Mucosa of descending colon (tissue), 3 donors: ENCODE measurements around the gene ALOXE3. TPM values are rescaled to one million over a fixed set of nuclear protein-coding genes. Genes with fewer than 3 reads are reported as not detected.

ENCODE experiments used
- ATAC-seq: fragments of 200-7000 bp; cut with Tn5 transposase; one replicate; pipeline ENCODE4 v1.9.1; 2020; ENCODE audit warnings: mild to moderate bottlenecking, moderate library complexity
- DNase-seq, 3 donors: peaks; one replicate each; pipeline ENCODE4 v3.0.0-alpha.2; 2020
- H3K36me3 ChIP-seq: fragments of 200-600 bp; one replicate; pipeline ENCODE4 v1.8.0; 2021; ENCODE audit warnings: low read depth, mild to moderate bottlenecking
- H3K4me1 ChIP-seq: fragments of 200-600 bp; one replicate; pipeline ENCODE4 v1.8.0; 2021; ENCODE audit warnings: low read depth, mild to moderate bottlenecking
- H3K4me3 ChIP-seq: fragments of 200-600 bp; one replicate; pipeline ENCODE4 v1.8.0; 2021; ENCODE audit warnings: mild to moderate bottlenecking
- H3K9me3 ChIP-seq: fragments of 200-600 bp; one replicate; pipeline ENCODE4 v1.8.0; 2021; ENCODE audit warnings: mild to moderate bottlenecking
- intact Hi-C, 2 donors: fragments of 100-400 bp; cut with DNase I in 1 of 2; cut with micrococcal nuclease in 1 of 2; formaldehyde crosslinking; loops; one replicate each; pipeline versions ENCODE4 v1.11.0 to v1.11.1; 2022; cut with DNase I, micrococcal nuclease
- total RNA-seq, 3 donors: library from RNA; stranded (reverse); fragmentation: NEBNext Ultra II Directional in 2 of 3; extraction: Animal tissue kit (Norgen Biotek cat#: 25700) in 2 of 3; gene quantifications; one replicate each; pipeline versions ENCODE4 v1.2.1 to v1.2.4, GENCODE V29; 2021 to 2023
- TF ChIP-seq, protein P1 (sequence below): fragments of 200-600 bp; IDR thresholded peaks from one replicate; pipeline ENCODE4 v1.8.0; 2022; ENCODE audit warnings: antibody characterized with exemption, mild to moderate bottlenecking
- donor health status: DM: no; HTN: no; CAD: no; lungs with moderate emphysema.
- donor health status: DM: no; HTN: no; CAD: no.
- donor health status: DM: no; HTN: yes; CAD: no.

The ALOXE3 gene
- total RNA-seq, 3 donors from 2014 or later = not detected

DNA sequence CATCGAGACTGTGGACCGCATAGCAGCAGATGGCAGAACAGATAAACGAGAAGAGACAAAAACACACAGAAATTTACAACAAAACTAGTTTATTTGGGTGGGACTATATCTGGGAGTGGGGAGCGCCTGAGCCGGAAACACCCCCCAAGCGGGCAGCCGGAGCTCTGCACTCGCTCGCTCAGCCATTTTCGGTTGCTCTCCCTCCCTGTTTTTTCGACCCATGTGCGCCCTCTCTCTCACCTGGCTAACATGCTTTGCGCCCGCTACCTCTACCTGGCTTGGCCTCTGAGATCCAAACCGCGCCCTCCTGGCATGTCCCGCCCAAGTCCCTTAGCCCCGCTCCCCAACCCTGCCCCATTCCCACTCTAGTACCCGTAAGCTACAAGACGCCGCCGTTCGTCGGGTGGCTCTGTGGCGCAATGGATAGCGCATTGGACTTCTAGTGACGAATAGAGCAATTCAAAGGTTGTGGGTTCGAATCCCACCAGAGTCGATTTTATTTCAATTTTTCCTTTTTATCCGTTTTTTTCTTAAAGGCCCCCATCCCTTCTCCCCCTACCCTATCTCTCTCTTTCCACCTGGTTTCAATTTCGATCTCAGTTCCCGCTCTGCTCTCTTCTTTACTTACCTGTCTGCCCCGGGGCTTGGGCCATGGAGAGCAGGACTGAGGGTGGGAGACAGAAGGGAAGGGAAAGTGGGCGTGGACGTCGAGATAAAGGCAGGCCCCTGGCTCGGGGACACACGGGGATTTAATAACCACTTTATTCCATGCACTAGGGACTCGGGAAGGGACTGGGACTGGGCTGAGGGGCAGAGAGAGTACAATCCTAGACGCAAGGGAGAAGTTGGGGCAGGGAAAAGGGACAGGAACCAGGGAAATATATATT is 2.4 kb upstream of the ALOXE3 start:
- peak; percentile 64 to 84 (median 80) for DNase-seq
- no peak overlapping the region for H3K4me3 ChIP-seq
- peak; percentile 17 for ATAC-seq
- intact Hi-C loops = no loop called here
- peaks cover 66% of the 10 kb centered on the region for H3K4me1 ChIP-seq
- TF ChIP-seq, protein P1, sequence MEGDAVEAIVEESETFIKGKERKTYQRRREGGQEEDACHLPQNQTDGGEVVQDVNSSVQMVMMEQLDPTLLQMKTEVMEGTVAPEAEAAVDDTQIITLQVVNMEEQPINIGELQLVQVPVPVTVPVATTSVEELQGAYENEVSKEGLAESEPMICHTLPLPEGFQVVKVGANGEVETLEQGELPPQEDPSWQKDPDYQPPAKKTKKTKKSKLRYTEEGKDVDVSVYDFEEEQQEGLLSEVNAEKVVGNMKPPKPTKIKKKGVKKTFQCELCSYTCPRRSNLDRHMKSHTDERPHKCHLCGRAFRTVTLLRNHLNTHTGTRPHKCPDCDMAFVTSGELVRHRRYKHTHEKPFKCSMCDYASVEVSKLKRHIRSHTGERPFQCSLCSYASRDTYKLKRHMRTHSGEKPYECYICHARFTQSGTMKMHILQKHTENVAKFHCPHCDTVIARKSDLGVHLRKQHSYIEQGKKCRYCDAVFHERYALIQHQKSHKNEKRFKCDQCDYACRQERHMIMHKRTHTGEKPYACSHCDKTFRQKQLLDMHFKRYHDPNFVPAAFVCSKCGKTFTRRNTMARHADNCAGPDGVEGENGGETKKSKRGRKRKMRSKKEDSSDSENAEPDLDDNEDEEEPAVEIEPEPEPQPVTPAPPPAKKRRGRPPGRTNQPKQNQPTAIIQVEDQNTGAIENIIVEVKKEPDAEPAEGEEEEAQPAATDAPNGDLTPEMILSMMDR = no peak
- H3K9me3 ChIP-seq = no peaks in the 10 kb centered on the region
- no peaks in the 10 kb centered on the region for H3K36me3 ChIP-seq

DNA sequence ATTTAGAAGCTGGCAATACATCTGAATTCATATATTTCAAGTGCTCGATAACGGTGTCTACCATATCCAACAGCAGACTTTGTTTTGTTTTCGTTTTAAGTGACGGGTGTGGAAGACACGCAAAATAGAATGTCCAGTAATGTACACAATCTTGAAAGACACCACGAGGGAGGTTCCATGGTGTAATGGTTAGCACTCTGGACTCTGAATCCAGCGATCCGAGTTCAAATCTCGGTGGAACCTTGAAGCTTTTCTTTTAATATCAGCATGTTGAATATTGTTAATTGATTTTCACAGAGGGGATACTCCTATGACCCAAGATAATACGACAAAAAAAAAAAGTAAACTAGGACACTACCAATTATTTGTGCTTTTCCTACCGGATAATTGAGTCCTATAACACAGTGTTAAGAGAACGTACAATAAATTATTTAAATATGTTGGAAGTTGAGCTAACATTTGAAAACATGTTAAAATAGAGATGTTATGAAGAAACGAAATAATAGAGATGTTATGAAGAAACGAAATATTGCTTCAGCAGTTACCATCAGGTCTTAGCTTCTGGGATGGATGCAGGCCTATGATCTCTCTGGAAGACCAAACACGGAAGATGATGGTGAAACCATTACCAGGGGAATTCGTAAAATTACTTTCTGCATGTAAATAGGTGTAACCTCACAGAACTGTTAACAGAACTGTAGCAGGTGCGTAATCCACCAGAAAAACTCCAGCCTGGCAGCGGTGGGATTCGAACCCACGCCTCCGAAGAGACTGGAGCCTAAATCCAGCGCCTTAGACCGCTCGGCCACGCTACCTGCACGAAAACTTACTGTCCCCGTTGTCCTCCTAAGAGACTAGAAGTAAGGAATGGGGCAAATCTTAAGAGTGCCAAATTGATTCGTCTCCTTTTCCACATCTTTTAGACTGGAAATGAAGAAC is 1.5 kb upstream of the ALOXE3 start:
- Histone ChIP-seq H3K4me1 (peaks cover 57% of the 10 kb centered on the region), H3K9me3 (no peaks in the 10 kb centered on the region), H3K4me3 (no peak overlapping the region), H3K36me3 (no peaks in the 10 kb centered on the region)
- ATAC-seq (peak; percentile 46), DNase-seq (peak; percentile 83 to 87 (median 85))
- intact Hi-C loops = no loop called here
- TF ChIP-seq, protein P1 = no peak

GRCh38 chr17:8118769-8119580 is 661 bp upstream of the ALOXE3 start:
- ATAC-seq (peak; percentile 78), DNase-seq (peak; percentile 90 to 94 (median 91))
- TF ChIP-seq, protein P1 = peak; percentile 78
- H3K9me3 ChIP-seq = no peaks in the 10 kb centered on the region
- H3K4me1 ChIP-seq = peaks cover 48% of the 10 kb centered on the region
- intact Hi-C loops = no loop called here
- no peaks in the 10 kb centered on the region for H3K36me3 ChIP-seq
- H3K4me3 ChIP-seq = no peak overlapping the region

- TF ChIP-seq, protein P1 = no peak
- no peak overlapping the region for H3K4me3 ChIP-seq
- DNase-seq (no peak), ATAC-seq (no peak)
- H3K9me3 ChIP-seq = no peaks in the 10 kb centered on the region
- intact Hi-C loops = no loop called here
- peaks cover 33% of the 10 kb centered on the region for H3K4me1 ChIP-seq
- H3K36me3 ChIP-seq = no peaks in the 10 kb centered on the region
These were observed 841 bp downstream of the ALOXE3 start for GRCh38 chr17:8117367-8117979.

DNA sequence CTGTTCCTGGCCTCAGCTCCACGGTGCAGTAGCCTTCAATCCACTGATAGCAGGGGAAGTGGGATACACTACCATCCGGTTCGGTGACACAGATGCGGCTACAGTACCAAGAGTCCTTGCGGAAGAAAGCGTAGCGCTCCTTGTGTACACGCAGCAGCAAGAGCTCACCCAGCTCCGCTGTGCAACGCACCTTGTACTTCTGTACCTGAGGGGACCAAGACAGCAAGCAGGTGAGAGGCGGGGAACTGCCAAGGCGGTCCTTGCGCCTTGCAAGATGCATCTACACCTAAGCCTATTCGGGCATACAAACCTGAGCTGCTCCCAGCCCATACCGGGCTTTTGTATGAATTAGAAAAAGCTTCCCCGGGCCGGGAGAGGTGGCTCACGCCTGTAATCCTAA is 1.5 kb downstream of the ALOXE3 start:
- Histone ChIP-seq H3K36me3 (no peaks in the 10 kb centered on the region), H3K4me1 (peaks cover 30% of the 10 kb centered on the region), H3K9me3 (no peaks in the 10 kb centered on the region), H3K4me3 (no peak overlapping the region)
- intact Hi-C loops = no loop called here
- ATAC-seq (no peak), DNase-seq (no peak)
- TF ChIP-seq, protein P1 = no peak
